ENCODE results near the gene DDX3X. TPM values are rescaled to one million over a fixed set of nuclear protein-coding genes. Genes with fewer than 3 reads are reported as not detected.
"Not testable (repeated sequence)": the region's sequence is repeated elsewhere in the genome, so short reads cannot be mapped to it uniquely, and the experiment has no call there.

The DDX3X gene
- total and polyA plus RNA-seq, 12 donors: 59.4 to 391 (median 202) TPM

- Histone ChIP-seq H3K9me3 (replicated peaks in 1 of 3) (no peaks in the 10 kb centered on the region), H3K36me3 (replicated peaks in 1 of 2) (no peaks in the 10 kb centered on the region), H3K27ac (no peak overlapping the region), H3K4me1 (replicated peaks in 1 of 2) (no peaks in the 10 kb centered on the region), H3K4me3 (no peak overlapping the region), H3K27me3 (no peaks in the 10 kb centered on the region)
- DNase-seq: no peak
- TF ChIP-seq POLR2A (IDR thresholded peaks at IDR 0.05) (no peak), CTCF (IDR thresholded peaks at IDR 0.05) (no peak)
- 91 to 100% (median 97%) methylated on average over 1 of the region's 1 CpG for WGBS, 4 donors
- intact Hi-C loops (cut with DNase I): no loop called here
Measured at GRCh38 chrX:41312786-41313185, 21.2 kb upstream of the DDX3X start.

- Histone ChIP-seq H3K36me3 (replicated peaks in 1 of 2) (no peaks in the 10 kb centered on the region), H3K4me3 (no peak overlapping the region), H3K4me1 (replicated peaks in 1 of 2) (no peaks in the 10 kb centered on the region), H3K9me3 (replicated peaks in 1 of 3) (no peaks in the 10 kb centered on the region), H3K27me3 (no peaks in the 10 kb centered on the region), H3K27ac (no peak overlapping the region)
- WGBS, 4 donors: 90 to 96% (median 93%) methylated on average over 3 to 5 of the region's 5 CpGs
- TF ChIP-seq POLR2A (IDR thresholded peaks at IDR 0.05): no peak
- no peak for TF ChIP-seq CTCF (IDR thresholded peaks at IDR 0.05)
- intact Hi-C loops (cut with DNase I): no loop called here
- no peak for DNase-seq
Measured at GRCh38 chrX:41313419-41313818, 20.5 kb upstream of the DDX3X start.

GRCh38 chrX:41314204-41314603 is 19.8 kb upstream of the DDX3X start:
- WGBS, 4 donors: 87 to 94% (median 89%) methylated on average over 4 of the region's 4 CpGs
- Histone ChIP-seq H3K27ac (no peak overlapping the region), H3K4me1 (replicated peaks in 1 of 2) (no peaks in the 10 kb centered on the region), H3K36me3 (replicated peaks in 1 of 2) (no peaks in the 10 kb centered on the region), H3K9me3 (replicated peaks in 1 of 3) (no peaks in the 10 kb centered on the region), H3K27me3 (no peaks in the 10 kb centered on the region), H3K4me3 (no peak overlapping the region)
- TF ChIP-seq POLR2A (IDR thresholded peaks at IDR 0.05) (no peak), CTCF (IDR thresholded peaks at IDR 0.05) (no peak)
- DNase-seq: no peak
- intact Hi-C loops (cut with DNase I): no loop called here

- 82 to 100% (median 93%) methylated on average over 1 to 7 of the region's 7 CpGs for WGBS, 4 donors
- no peak overlapping the region for H3K27ac ChIP-seq
- no peak for TF ChIP-seq POLR2A (IDR thresholded peaks at IDR 0.05)
- TF ChIP-seq CTCF (IDR thresholded peaks at IDR 0.05): no peak
Measured at GRCh38 chrX:41314881-41315280, 19.1 kb upstream of the DDX3X start.

GRCh38 chrX:41316266-41316665 is 17.7 kb upstream of the DDX3X start:
- 67 to 93% (median 86%) methylated on average over 1 to 2 of the region's 2 CpGs for WGBS, 4 donors
- H3K4me1 ChIP-seq (replicated peaks in 1 of 2); H3K27me3 ChIP-seq; H3K27ac ChIP-seq; H3K9me3 ChIP-seq (replicated peaks in 1 of 3); DNase-seq; H3K4me3 ChIP-seq; intact Hi-C loops (cut with DNase I); H3K36me3 ChIP-seq (replicated peaks in 1 of 2): not testable (repeated sequence)

More at GRCh38 chrX:41314881-41315280, 19.1 kb upstream of the DDX3X start:
- H3K36me3 ChIP-seq (replicated peaks in 1 of 2): no peaks in the 10 kb centered on the region
- no peak for DNase-seq
- H3K27me3 ChIP-seq: no peaks in the 10 kb centered on the region
- no peaks in the 10 kb centered on the region for H3K4me1 ChIP-seq (replicated peaks in 1 of 2)
- no peak overlapping the region for H3K4me3 ChIP-seq
- H3K9me3 ChIP-seq (replicated peaks in 1 of 3): no peaks in the 10 kb centered on the region
- intact Hi-C loops (cut with DNase I): no loop called here
